Natural killer cell (primary cell): Measurements from ENCODE around the gene GTF2A1L. TPM values are rescaled to one million over a fixed set of nuclear protein-coding genes. Genes with fewer than 3 reads are reported as not detected.
"Not testable (repeated sequence)": the region's sequence is repeated elsewhere in the genome, so short reads cannot be mapped to it uniquely, and the experiment has no call there.

Experiments used
- ATAC-seq, 3 donors: fragments of 150-1000 bp in 2 of 3; fragments of 200-7000 bp in 1 of 3; cut with Tn5 transposase; 1 replicate in 1 of 3; 2 replicates in 2 of 3; pipeline ENCODE4 v1.10.0; 2021; ENCODE audit warnings: mild to moderate bottlenecking in 2 of 3, moderate library complexity in 2 of 3
- DNase-seq, 2 donors: peaks; one replicate each; pipeline versions ENCODE4 v3.0.0 to v3.0.0-alpha.2; 2013 to 2021; ENCODE audit warnings: mixed read lengths in 1 of 2
- H3K27ac ChIP-seq: one replicate; pipeline ENCODE4 v1.5.1; 2013; ENCODE audit warnings: mild to moderate bottlenecking, low read length
- H3K27me3 ChIP-seq: one replicate; pipeline ENCODE4 v1.6.1; 2013; ENCODE audit warnings: low read length; ENCODE audit not compliant: control insufficient read depth, insufficient read depth
- H3K36me3 ChIP-seq: one replicate; pipeline ENCODE4 v1.6.1; 2013; ENCODE audit warnings: low read length; ENCODE audit not compliant: control insufficient read depth, insufficient read depth
- H3K4me1 ChIP-seq: one replicate; pipeline ENCODE4 v1.6.1; 2013; ENCODE audit warnings: low read length; ENCODE audit not compliant: control insufficient read depth, insufficient read depth
- H3K4me3 ChIP-seq: one replicate; pipeline ENCODE4 v1.5.1; 2013; ENCODE audit warnings: low read length
- H3K9me3 ChIP-seq: one replicate; pipeline ENCODE4 v1.6.1; 2013; ENCODE audit warnings: low read length; ENCODE audit not compliant: control insufficient read depth, insufficient read depth
- H3K27ac Mint-ChIP-seq, 2 donors: one replicate each; pipeline ENCODE4 v1.8.0; 2022; ENCODE audit warnings: mild to moderate bottlenecking in 2 of 2, mixed read lengths in 2 of 2, moderate library complexity in 1 of 2
- H3K27me3 Mint-ChIP-seq, 2 donors: one replicate each; pipeline ENCODE4 v1.8.0; 2022; ENCODE audit warnings: low read depth in 2 of 2, mixed read lengths in 2 of 2
- H3K36me3 Mint-ChIP-seq: one replicate; pipeline ENCODE4 v1.8.0; 2022; ENCODE audit warnings: mixed read lengths
- H3K4me1 Mint-ChIP-seq, 2 donors: one replicate each; pipeline ENCODE4 v1.8.0; 2022; ENCODE audit warnings: mixed read lengths in 2 of 2
- H3K4me3 Mint-ChIP-seq: one replicate; pipeline ENCODE4 v1.8.0; 2022; ENCODE audit warnings: mild to moderate bottlenecking, moderate library complexity, mixed read lengths
- H3K9me3 Mint-ChIP-seq, 2 donors: one replicate each; pipeline ENCODE4 v1.8.0; 2022; ENCODE audit warnings: mixed read lengths in 2 of 2
- WGBS: methylation state at CpG from one replicate; pipeline ENCODE4 v1.1.7; 2013; ENCODE audit warnings: missing lambda C conversion rate; ENCODE audit not compliant: insufficient coverage; 5-methylcytosine and 5-hydroxymethylcytosine counted together
- intact Hi-C: fragments of 100-400 bp; cut with micrococcal nuclease; formaldehyde crosslinking; loops from one replicate; pipeline ENCODE4 v1.14.2; 2022
- total RNA-seq, 4 donors: library from RNA; stranded (reverse); fragments of 120-200 nt in 1 of 4; gene quantifications; one replicate each; pipeline versions ENCODE4 v1.2.3 to v1.2.4, GENCODE V29; 2013 to 2022
- TF ChIP-seq, protein P1 (sequence below): fragments of 200-600 bp; IDR thresholded peaks from one replicate; pipeline ENCODE4 v1.8.0; 2022; ENCODE audit warnings: antibody characterized with exemption

The GTF2A1L gene
- total RNA-seq, 3 donors from 2014 or later (not counting 1 experiment from before 2014, with no cell fraction given), result not detected

DNA sequence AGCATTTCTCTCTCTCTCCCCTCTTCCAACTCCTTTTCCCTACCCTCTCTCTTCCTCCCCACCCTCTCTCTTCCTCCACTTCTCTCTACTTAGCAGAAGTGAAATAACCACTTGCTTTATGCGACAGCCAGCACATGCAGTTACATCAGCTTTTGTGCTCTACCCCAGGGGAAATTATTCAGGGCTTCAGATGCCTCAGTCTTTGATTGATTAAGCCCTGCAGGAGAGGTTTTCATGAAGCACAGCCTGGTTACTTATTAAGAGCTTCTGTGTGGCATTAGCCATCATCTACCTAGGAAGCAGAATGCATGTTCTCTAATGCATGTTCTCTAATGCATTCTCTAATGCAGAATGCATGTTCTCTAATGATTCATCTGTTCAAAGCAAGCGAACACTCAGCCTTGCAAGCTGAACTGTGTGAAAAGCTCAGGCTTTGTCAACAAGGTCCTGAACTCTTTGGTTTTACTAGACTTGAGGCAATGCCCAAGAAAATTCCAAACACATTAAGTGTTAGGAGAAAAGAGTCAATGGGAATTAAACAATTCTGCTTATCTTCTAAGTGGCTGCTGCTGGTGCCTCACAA is 81.8 kb downstream of the GTF2A1L start:
- ATAC-seq (no peak), DNase-seq (no peak)
- Mint-ChIP-seq H3K27me3 (peaks cover 0 to 5% of the 10 kb centered on the region in 2 donors), H3K9me3 (peaks cover 0 to 3% of the 10 kb centered on the region in 2 donors), H3K4me1 (no peaks in the 10 kb centered on the region), H3K36me3 (no peaks in the 10 kb centered on the region), H3K27ac (no peak overlapping the region), H3K4me3 (no peak overlapping the region)
- intact Hi-C loops, result no loop called here
- H3K4me1 ChIP-seq, result no peaks in the 10 kb centered on the region
- WGBS, result 93% methylated on average over 2 of the region's 2 CpGs
- H3K27ac ChIP-seq, result no peak overlapping the region
- no peaks in the 10 kb centered on the region for H3K9me3 ChIP-seq
- TF ChIP-seq, protein P1, sequence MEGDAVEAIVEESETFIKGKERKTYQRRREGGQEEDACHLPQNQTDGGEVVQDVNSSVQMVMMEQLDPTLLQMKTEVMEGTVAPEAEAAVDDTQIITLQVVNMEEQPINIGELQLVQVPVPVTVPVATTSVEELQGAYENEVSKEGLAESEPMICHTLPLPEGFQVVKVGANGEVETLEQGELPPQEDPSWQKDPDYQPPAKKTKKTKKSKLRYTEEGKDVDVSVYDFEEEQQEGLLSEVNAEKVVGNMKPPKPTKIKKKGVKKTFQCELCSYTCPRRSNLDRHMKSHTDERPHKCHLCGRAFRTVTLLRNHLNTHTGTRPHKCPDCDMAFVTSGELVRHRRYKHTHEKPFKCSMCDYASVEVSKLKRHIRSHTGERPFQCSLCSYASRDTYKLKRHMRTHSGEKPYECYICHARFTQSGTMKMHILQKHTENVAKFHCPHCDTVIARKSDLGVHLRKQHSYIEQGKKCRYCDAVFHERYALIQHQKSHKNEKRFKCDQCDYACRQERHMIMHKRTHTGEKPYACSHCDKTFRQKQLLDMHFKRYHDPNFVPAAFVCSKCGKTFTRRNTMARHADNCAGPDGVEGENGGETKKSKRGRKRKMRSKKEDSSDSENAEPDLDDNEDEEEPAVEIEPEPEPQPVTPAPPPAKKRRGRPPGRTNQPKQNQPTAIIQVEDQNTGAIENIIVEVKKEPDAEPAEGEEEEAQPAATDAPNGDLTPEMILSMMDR, result no peak
- no peak overlapping the region for H3K4me3 ChIP-seq
- H3K27me3 ChIP-seq, result no peaks in the 10 kb centered on the region
- H3K36me3 ChIP-seq, result no peaks in the 10 kb centered on the region

DNA sequence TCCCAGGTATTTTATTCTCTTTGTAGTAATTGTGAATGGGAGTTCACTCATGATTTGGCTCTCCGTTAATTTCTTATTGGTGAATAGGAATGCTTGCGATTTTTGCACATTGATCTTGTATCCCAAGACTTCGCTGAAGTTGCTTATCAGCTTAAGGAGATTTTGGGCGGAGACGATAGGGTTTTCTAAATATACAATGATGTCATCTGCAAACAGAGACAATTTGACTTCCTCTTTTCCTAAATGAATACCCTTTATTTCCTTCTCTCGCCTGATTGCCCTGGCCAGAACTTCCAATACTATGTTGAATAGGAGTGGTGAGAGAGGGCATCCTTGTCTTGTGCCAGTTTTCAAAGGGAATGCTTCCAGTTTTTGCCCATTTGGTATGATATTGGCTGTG is 86.0 kb downstream of the GTF2A1L start:
- H3K4me3 ChIP-seq, DNase-seq, ATAC-seq, H3K27me3 ChIP-seq, H3K27me3 Mint-ChIP-seq, H3K9me3 ChIP-seq, H3K27ac Mint-ChIP-seq, H3K4me3 Mint-ChIP-seq, H3K9me3 Mint-ChIP-seq, H3K36me3 Mint-ChIP-seq, H3K27ac ChIP-seq, intact Hi-C loops, H3K4me1 Mint-ChIP-seq, H3K4me1 ChIP-seq, H3K36me3 ChIP-seq: not testable (repeated sequence)
- 96% methylated on average over 5 of the region's 6 CpGs for WGBS

DNA sequence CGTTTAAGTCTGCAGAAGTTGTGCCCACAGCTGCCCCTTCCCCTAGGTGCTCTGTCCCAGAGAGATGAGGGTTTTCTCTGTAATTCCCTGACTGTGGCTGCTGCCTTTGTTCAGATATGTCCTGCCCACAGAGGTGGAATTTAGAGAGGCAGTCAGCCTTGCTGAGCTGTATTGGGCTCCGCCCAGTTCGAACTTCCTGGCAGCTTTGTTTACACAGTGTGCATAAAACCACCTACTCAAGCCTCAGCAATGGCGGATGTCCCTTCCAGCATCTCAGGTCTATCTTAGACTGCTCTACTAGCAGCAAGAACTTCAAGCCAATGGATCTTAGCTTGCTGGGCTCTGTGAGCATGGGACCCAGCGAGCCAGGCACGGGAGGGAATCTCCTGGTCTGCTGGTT is 89.8 kb downstream of the GTF2A1L start:
- DNase-seq, result no peak
- TF ChIP-seq, protein P1, result no peak
- H3K27ac ChIP-seq, result no peak overlapping the region
- H3K36me3 ChIP-seq, result no peaks in the 10 kb centered on the region
- no peaks in the 10 kb centered on the region for H3K4me1 ChIP-seq
- Mint-ChIP-seq H3K4me1 (no peaks in the 10 kb centered on the region), H3K36me3 (no peaks in the 10 kb centered on the region), H3K27me3 (peaks cover 0 to 9% of the 10 kb centered on the region in 2 donors), H3K9me3 (peaks cover 2 to 7% of the 10 kb centered on the region in 2 donors), H3K27ac (no peak overlapping the region), H3K4me3 (no peak overlapping the region)
- H3K9me3 ChIP-seq, result no peaks in the 10 kb centered on the region
- H3K4me3 ChIP-seq, result no peak overlapping the region
- no peak for ATAC-seq
- intact Hi-C loops, result no loop called here
- H3K27me3 ChIP-seq, result no peaks in the 10 kb centered on the region
- 86% methylated on average over 6 of the region's 6 CpGs for WGBS

DNA sequence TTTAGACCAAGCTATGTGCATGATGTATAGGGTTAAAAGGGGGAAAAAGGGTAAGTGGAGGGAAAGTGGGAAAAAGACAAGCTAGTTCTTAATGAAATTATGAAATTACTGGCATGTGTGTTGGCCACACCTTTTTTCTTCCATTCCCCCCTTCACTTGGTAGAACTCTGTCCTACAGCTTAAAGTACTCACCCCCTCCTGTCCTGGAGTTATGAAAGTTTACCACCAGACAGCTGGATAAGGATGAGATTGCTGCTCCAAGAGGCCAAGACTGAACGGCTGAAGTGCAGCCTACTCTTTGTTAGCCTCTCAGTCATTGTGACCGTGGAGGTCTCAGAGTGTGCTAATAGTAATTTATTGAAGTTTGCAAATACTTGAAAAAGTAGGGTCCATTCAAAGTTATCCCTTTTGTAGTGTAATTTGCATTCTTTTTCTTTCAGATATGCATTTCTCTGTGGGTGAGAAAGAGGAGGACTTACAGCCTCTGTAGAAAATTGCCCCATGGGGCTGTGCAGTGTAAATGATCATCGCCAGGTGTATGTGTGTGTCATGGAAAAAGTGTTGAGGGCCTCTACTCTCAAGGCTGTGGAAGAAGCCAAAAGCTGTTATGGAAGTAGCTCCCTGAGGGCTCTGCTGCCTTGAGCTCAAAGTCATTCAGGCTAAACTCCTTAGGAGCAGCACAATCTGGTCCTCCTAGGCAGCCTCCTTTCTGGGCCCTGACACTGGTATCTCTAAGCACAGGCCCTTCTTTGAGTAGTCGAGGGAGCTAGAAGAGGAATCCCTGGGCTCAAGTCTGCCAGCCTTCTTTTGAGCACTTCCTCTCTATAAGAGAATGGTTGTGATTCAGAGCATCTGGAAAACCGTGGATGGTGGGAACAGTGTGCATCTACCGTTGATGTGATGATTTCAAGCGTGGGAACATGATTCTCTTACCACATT is 91.7 kb downstream of the GTF2A1L start:
- no peak overlapping the region for H3K27ac Mint-ChIP-seq
- TF ChIP-seq, protein P1, result no peak
- H3K36me3 ChIP-seq, result no peaks in the 10 kb centered on the region
- peaks cover 2 to 7% of the 10 kb centered on the region in 2 donors for H3K9me3 Mint-ChIP-seq
- DNase-seq, result no peak
- H3K4me3 Mint-ChIP-seq, result no peak overlapping the region
- no peak overlapping the region for H3K27ac ChIP-seq
- H3K27me3 ChIP-seq, result no peaks in the 10 kb centered on the region
- no peaks in the 10 kb centered on the region for H3K4me1 Mint-ChIP-seq
- no peak for ATAC-seq
- no peaks in the 10 kb centered on the region for H3K36me3 Mint-ChIP-seq
- intact Hi-C loops, result no loop called here
- no peaks in the 10 kb centered on the region for H3K4me1 ChIP-seq
- WGBS, result 86% methylated on average over 7 of the region's 7 CpGs
- H3K9me3 ChIP-seq, result no peaks in the 10 kb centered on the region
- H3K4me3 ChIP-seq, result no peak overlapping the region
- H3K27me3 Mint-ChIP-seq, result peaks cover 0 to 9% of the 10 kb centered on the region in 2 donors
